Measurements from ENCODE around the gene KREMEN1.

Gene KREMEN1

DNA sequence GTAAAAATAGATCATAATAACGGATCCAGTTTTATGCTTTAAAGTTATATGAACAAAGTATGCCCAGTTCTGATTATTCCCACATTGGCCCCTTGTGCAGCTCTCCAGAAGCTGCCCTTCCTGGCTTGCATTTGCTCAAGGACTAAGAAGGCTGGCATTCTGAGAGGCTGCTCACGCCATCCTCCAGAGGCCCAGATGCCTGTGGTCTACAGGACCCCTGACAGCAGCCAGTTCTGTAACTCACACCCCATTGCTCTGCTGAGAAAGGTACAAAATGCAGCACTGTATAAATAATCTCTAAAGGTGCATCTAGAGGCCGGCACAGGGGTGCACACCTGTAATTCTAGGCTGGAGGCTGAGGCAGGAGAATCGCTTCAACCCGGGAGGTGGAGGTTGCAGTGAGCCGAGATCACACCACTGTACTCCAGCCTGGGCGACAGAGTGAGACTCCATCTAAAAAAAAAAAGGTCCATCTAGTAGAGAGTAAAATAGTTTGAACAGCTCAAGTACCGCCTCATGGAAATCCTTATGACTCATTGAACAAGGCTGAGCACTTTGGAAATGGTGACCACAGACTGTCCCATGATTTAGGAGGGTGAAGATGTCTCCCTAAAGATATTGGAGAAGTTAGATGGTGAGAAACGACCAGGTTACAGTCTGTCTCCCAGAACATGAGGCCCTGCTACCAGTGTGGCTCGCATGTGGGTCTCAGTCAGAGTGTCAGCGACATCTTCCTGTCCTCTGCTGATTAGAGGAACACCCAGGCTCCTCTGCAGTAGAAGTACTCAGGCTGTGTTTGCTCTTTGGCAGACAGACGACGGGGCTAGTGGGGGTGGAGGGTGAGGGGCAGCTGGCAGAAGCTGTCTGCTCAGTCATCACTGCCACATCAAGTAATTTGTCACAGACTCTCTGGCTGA lies 56.3 kb downstream of the KREMEN1 start:
- DNase-seq = no peak

DNA sequence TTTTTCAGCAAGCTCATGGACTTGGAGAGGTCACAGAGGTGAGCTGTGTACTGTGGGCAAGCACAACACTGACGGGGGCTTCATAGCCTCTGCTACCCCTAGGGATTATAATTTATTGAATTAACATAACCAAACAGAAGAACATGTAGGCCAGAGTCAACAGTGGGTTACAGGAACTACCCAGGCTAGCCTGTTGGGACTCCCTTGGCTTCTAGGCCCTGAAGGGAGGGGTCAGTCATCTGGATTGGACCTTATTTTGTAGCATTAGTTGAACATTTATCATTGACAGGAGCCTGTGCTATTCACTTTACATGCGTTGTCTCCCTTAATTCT lies 56.9 kb downstream of the KREMEN1 start:
- DNase-seq = no peak

DNA sequence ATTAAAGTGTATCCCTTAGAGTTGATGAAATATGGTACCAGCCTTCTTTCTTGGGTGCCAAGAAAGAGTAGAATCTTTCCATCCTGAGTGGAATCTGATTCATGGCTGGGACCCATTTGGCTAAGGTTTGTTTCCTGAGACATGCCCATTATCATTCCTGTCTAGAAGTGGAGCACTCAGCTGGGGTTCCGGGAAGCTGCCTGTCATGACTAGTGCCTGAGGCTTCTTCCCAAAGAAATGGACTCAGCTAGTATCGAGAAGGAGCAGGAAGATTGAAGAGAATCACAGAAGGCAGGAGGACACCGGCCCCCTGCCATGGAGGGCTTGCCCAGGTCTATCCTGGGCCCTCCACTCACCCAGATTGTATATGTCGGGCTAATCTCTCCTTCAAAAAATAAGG lies 57.6 kb downstream of the KREMEN1 start:
- no peak for DNase-seq

DNA sequence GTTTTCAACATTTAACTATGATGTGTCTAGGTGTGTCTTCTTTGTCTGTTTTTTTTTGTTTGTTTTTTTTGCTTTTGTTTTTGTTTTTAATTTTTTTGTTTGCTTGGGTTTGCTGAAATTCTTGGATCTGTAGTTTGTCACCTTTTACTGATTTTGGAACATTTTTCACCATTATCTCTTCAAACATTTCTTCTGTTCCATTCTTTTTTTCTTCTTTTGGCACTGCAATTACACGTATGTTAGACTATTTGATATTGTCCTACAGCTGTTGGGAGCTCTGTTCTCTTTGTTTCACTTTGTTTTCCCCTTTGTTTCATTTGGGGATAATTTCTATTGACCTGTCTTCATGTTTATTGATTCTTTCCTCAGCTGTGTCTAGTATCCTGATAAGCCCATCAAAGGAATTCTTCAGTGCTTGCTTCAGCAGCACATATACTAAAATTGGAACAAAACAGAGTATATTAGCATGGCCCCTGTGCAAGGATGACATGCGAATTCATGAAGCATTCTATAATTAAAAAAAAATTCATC lies 60.8 kb downstream of the KREMEN1 start:
- DNase-seq = no peak

DNA sequence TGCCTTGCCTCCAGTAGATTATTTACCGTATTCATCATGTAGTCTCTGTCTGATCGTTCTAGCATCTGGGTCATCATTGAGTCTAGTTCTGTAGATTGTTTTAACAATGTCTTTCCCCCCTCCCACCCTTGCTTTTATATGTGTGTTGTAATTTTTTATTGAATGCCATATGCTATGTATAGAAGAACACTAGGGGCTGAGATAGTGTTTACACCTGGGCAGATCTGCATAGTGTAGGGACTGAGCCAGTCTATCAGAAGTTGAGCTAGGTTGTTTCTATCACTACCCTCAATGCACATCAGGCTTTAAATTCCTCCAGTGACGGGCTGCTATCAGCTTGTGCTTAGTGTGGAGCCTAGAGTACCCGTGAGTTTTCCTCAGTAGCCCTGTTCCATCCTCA lies 61.6 kb downstream of the KREMEN1 start:
- DNase-seq = no peak

DNA sequence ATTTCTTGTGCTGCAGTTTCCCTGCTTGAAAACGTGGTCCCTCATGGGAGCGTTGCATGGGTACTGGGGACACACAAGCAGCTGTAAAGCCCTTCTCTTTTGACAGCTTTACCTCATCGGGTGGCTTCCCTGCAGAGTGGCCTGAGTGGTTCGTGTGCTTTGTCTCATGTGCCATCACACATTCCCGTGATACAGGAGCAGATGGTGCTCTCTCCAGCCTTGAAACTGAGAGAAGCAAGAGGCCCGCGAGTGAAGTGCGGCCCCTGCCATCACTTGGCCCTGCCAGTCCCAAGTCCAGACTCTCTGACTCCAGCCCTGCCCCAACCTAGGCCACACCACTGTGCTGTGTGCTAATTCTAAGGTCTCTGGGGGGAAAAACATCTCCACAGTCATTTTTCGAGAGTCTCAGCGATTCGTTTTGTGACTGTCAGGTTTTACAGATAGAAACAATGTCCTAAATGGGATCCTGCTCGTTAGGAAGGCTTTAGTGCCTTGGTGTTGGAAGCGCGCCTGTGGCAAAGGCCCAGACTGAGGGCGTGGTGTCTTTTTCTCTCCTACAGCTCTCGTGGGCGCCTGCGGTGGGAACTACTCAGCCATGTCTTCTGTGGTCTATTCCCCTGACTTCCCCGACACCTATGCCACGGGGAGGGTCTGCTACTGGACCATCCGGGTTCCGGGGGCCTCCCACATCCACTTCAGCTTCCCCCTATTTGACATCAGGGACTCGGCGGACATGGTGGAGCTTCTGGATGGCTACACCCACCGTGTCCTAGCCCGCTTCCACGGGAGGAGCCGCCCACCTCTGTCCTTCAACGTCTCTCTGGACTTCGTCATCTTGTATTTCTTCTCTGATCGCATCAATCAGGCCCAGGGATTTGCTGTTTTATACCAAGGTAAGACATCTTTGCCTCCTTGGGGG lies 64.2 kb downstream of the KREMEN1 start:
- no peak for DNase-seq

DNA sequence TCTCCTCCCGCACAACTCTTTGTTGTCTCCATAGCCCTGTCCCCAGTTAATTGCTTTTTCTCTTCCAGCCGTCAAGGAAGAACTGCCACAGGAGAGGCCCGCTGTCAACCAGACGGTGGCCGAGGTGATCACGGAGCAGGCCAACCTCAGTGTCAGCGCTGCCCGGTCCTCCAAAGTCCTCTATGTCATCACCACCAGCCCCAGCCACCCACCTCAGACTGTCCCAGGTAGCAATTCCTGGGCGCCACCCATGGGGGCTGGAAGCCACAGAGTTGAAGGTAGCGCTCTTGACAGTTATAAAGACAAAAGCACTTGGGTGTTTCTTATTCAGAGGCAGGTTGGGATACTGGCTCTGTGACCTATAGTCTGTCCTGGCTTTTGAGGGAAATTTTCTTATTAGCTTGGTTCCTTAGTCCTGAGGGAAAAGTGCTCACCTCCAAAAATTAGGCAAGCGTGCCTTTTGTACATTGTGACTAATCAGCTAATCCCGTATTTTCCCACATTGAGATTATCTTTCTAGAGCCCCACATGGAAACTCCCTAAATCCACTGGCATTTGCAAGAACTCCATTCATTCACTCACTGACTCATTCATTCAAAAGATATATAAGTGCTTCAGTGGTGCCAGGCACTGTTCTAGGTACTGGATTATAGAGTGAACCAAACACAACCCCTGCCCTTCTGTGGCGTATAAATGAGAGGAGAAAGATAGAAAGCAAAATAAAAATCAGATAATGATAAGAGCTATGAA lies 65.9 kb downstream of the KREMEN1 start:
- DNase-seq = no peak

DNA sequence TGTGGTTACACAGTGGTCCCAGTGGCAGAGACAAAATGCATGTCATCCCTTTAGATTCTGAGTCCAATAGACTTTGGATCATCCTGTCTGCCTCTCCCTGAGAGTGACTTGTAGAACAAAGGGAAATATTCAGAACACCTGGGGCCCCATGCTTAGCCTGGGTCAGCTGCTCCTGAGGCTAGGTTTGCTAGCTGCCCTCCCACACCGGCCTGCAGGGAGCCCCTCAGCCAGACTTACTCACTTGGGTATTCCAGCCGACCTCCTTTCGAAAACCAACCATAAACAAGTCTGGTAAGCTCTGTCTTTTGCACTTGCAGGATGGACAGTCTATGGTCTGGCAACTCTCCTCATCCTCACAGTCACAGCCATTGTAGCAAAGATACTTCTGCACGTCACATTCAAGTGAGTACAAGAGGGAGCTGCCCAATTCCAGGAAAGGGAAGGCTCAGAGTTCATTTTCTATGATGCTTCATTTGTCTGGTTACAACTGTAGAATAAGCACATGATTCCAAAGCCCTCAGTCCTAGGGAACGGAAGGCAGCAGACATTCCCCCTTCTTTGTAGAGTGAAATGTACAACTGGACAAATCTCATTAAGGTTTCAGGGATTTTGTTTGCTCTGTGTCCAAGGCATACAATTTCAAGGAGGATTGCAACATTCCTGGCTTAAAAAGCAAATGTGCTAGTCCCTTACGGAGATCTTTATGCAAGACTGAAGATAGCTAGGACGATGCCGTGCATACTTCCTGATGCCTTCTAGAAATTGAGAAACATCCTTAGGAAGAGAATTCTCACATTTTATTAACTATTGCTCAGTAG lies 67.3 kb downstream of the KREMEN1 start:
- DNase-seq = no peak

DNA sequence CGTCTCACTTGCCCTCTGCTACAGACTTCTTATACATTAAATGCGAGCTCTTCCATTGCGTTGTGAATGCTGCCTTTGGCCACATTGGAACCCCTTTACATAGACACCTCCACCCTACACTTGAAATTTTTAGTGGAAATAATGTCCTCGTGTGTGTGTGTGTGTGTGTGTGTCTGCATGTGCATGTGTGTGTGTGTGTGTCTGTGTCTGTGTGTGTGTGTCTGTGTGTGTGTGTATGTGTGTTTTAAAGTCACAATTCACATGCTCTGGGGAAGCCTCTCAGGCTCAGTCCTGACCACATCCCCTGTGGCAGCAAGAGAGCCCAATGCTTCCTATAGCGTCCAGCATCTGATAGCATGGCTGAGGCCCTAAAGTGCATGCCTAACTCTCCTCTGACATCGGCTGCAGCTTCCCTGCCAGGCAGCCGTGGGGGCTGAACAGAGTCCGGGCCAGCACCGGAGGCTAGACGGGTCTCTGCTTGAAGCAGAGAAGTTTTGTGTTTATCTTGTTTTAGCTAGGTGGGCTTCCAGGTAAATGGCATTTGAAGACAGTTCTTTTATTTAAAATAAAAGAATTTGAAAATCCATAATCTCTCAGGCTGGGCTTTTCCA lies 68.3 kb downstream of the KREMEN1 start:
- DNase-seq = no peak

DNA sequence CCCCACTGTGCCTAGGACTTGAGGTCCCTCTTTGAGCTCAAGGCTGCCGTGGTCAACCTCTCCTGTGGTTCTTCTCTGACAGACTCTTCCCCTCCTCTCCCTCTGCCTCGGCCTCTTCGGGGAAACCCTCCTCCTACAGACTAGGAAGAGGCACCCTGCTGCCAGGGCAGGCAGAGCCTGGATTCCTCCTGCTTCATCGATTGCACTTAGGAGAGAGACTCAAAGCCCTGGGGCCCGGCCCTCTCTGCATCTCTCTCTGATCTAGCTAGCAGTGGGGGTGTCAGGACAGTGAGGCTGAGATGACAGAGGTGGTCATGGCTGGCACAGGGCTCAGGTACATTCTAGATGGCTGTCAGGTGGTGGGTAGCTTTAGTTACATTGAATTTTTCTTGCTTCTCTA lies 69.3 kb downstream of the KREMEN1 start:
- DNase-seq = no peak

DNA sequence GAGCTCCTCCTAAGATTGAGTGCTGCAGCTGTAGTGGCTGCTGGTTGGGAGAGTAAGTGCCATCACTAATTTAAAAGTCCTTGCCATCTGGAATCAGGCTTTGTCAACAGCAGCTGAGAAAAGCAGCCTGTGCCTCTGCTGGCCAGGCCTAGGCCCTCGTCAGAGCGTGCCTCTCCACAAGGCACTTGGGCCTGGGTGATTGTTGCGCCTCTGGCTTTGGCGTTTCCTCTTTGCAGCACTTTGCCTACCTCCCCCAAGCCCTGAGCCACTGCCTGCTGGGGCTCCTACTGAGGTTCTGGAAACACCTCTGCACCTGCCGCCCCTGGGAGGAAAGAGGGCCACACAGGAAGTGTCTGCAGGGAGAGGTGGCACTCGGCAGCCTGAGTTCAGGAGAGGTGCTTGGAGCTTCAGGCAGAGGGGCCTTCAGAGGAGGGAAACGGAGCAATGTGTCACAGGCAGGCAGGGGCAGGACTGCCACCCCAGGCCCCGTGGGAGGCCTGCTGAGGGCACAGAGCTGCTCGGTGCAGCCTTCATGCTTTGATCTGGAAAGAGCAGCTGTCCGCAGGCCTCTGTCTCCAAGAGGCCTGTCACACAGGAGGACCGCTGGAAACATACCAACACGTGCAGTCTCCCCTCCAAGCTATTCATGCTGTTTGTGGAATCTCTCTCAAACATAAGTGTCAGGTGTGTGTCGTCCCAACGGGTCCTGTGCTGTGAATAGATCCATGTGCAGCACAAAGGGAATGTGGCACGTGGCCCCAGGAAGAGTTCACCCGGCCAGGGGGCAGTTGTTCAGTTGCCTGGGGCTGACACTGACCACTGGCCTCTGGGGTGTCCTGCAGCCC lies 71.3 kb downstream of the KREMEN1 start:
- no peak for DNase-seq

DNA sequence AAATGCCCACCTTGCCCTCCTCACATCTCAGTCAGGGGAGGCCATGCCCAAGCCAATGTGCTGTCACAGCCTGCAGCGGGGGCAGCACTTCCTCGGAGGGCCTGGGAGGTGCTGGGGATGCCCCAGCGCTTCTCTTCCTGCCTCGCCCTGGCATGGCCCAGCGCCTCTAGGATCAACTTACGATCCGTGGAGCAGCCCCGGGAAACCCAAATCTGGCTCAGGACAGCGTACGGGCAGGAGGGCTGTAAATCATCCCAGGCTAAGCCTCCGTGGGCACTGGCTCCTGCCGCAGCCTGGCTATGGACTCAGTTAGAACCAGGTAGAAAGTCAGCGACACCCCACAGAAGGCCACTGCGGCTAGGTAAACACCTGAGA lies 71.9 kb downstream of the KREMEN1 start:
- DNase-seq = no peak

DNA sequence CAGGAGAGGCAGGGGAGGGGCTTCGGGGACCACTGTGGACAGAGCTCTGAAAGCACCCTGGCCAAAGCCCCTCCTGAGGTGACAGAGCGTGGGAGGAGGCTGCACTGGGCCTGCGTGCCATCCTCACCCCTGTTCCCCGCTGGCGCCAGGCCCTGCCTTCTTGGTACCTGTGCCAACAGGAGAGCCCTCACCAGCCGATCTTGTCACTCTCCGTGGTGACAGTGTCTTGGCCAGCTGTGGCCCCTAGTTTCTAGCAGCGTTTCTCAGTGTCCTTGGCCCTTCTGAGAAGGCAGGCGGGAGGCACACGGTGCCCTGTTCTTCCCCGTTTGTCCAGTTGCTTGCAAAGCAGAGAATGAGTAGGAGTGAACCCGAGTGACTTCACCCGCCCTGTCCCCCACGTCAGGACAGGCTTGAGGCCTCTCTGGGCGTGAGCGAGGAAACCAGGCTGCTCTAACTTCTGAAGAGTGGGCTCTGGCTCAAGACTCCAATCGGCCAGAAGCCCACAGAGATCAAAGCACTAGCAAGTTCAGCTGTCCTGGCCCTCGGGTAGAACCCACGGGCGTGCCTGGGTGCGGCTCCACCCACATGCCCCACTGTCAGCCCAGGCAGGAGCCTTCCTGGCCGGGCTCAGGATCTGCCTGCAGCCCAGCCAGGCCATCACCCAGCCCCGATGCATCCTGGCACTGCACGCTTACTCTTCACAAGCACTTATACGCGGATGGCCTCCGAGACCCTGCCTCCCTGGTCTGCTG lies 72.7 kb downstream of the KREMEN1 start:
- DNase-seq = no peak

DNA sequence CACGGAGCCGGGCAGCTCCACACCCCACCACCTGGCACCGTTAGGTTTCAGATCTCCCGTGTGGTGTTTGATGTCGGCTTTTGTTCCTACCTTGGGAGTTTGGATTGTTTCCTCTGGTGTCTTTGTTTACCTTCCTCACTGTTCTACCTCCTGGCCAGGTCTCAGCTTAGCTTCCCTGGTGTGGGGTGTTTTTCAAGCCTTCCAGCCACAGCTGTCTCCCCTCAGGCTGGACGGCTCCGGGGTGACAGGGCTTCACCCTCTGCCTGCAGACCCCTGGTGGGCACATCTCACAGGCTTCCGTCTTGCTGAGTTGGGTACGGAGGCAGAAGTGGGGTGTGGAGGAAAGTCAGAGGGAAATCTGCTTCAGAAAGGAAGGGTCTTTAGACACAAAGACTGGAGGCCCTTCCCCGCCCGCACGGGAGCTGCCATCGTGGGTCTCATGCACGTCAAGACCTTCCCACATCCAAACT lies 73.3 kb downstream of the KREMEN1 start:
- DNase-seq = no peak

DNA sequence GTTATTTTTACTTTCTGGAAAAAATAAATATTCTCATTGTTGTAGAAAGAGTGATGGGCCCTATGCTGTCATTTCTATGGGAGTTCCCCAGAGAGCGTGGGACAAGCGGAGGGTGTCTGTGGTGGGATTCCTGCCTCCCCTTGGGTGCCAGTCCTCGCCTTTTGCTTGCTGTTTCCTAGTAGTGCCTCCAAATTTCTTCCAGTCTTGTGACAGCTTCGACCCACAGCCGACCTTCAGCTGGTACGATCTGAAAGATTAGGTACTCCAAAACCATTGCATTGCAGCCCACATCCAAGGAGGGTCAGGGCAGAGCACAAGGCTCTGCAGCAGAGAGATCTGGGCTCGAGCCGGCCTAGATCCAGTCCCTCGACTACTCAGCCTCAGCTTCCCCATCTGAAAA lies 73.9 kb downstream of the KREMEN1 start:
- DNase-seq = no peak

DNA sequence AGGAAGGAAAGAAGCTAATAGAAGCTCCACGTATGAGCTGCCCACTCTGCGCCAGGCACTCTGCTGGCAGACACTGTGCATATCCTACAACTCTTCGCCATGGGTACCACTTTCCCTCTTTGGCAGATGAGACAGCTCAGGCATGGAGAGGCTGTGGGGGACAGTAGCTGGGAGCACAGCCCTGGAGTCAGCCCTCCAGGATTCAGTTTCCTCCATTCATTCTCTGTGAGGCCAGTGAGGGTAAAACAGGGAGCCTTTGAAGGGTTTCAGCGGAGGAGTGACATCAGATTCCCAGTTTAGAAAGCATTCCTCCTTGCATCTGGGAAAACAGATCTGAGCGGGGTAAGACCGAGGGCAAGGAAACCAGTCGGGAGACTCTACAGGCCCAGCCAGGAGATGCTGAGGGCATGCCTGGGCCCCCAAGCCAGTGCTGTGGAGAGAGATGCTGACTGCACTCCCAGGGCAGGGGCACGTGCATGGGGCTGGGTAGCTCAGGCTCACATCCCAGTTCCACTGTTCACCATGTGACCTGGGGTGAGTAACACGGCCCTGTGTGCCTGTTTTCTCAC lies 74.6 kb downstream of the KREMEN1 start:
- peak in 11 of 56 donors; percentile 5 to 62 (median 40) for DNase-seq

DNA sequence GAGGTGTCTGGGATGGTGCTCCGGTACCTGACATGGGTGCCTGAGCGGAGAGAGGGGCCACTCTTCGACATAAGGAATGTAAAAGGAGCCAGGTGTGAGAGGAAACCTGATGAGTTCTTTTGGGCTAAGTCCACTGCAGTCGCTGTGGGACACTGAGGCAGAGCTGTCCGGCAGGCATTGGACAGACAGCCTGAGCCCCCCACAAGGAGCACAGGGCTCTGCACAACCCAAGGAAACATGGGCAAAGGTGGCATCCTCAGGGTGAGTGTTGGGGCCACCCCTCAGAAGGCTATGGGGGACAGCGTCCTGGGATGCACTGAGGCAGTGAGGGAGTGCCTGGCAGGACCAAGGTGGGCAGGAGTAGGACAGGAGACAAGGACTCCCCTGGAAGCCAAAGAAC lies 75.2 kb downstream of the KREMEN1 start:
- no peak for DNase-seq

DNA sequence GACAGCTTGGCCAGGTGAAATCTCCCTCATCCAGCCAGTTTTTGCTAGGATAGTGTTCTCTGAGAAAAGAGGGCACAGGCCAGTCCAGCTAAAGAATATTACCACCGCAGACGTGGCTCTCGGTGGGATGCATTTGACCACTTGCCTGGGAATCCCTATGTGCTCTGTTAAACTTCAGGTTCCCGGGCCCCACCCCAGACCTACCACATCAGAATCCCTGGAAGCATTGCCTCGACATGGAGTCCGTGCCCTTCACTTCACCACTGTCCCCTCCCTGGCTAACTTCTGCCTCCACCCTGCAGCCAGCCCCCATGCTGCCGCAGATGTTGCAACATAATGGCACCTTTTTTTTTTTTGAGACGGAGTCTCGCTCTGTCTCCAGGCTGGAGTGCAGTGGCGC lies 76.0 kb downstream of the KREMEN1 start:
- DNase-seq = no peak
